Upper lobe of right lung (tissue), 1 donor: Measurements from ENCODE around the gene NLRP3. TPM values are rescaled to one million over a fixed set of nuclear protein-coding genes. Genes with fewer than 3 reads are reported as not detected.

Source experiments
- ATAC-seq: fragments of 200-7000 bp; cut with Tn5 transposase; one replicate; pipeline ENCODE4 v1.9.1; 2020; ENCODE audit warnings: mild to moderate bottlenecking, moderate library complexity
- DNase-seq: peaks from one replicate; pipeline ENCODE4 v3.0.0-alpha.2; 2020
- H3K27ac ChIP-seq: fragments of 200-600 bp; one replicate; pipeline ENCODE4 v1.8.0; 2022
- H3K27me3 ChIP-seq: fragments of 200-600 bp; one replicate; pipeline ENCODE4 v1.8.0; 2022; ENCODE audit warnings: mild to moderate bottlenecking
- H3K36me3 ChIP-seq: fragments of 200-600 bp; one replicate; pipeline ENCODE4 v1.8.0; 2022
- H3K4me1 ChIP-seq: fragments of 200-600 bp; one replicate; pipeline ENCODE4 v1.8.0; 2022
- H3K4me3 ChIP-seq: fragments of 200-600 bp; one replicate; pipeline ENCODE4 v1.8.0; 2022; ENCODE audit warnings: mild to moderate bottlenecking
- H3K9me3 ChIP-seq: fragments of 200-600 bp; one replicate; pipeline ENCODE4 v1.8.0; 2022
- CTCF ChIP-seq: fragments of 200-600 bp; IDR thresholded peaks from one replicate; pipeline ENCODE4 v1.8.0; 2022; ENCODE audit warnings: antibody characterized with exemption
- intact Hi-C: fragments of 100-400 bp; cut with DNase I; formaldehyde crosslinking; loops from one replicate; pipeline ENCODE4 v1.11.0; 2022
- total RNA-seq: library from RNA; stranded (reverse); fragmentation: NEBNext Ultra II Directional; extraction: Animal tissue kit (Norgen Biotek cat#: 25700); gene quantifications from one replicate; pipeline ENCODE4 v1.2.1, GENCODE V29; 2021
- donor health status: DM: no; HTN: yes; CAD: no; lungs with severe emphysema.

NLRP3 gene
- total RNA-seq, 1 donor from 2014 or later = 4.9 TPM

GRCh38 chr1:247444571-247444970 is 28.6 kb downstream of the NLRP3 start:
- H3K9me3 ChIP-seq = no peaks in the 10 kb centered on the region
- H3K4me3 ChIP-seq = no peak overlapping the region
- H3K4me1 ChIP-seq = peaks cover 3% of the 10 kb centered on the region
- no peak for DNase-seq
- no peak for TF ChIP-seq CTCF
- no peaks in the 10 kb centered on the region for H3K27me3 ChIP-seq
- H3K36me3 ChIP-seq = no peaks in the 10 kb centered on the region
- no peak overlapping the region for H3K27ac ChIP-seq
- no peak for ATAC-seq
- intact Hi-C loops = no loop called here

GRCh38 chr1:247445526-247446356 is 29.8 kb downstream of the NLRP3 start:
- Histone ChIP-seq H3K4me1 (no peaks in the 10 kb centered on the region), H3K36me3 (no peaks in the 10 kb centered on the region), H3K27me3 (no peaks in the 10 kb centered on the region), H3K9me3 (no peaks in the 10 kb centered on the region), H3K4me3 (no peak overlapping the region), H3K27ac (no peak overlapping the region)
- DNase-seq = no peak
- peak; percentile 80 for ATAC-seq
- TF ChIP-seq CTCF = no peak
- intact Hi-C loops = no loop called here

DNA sequence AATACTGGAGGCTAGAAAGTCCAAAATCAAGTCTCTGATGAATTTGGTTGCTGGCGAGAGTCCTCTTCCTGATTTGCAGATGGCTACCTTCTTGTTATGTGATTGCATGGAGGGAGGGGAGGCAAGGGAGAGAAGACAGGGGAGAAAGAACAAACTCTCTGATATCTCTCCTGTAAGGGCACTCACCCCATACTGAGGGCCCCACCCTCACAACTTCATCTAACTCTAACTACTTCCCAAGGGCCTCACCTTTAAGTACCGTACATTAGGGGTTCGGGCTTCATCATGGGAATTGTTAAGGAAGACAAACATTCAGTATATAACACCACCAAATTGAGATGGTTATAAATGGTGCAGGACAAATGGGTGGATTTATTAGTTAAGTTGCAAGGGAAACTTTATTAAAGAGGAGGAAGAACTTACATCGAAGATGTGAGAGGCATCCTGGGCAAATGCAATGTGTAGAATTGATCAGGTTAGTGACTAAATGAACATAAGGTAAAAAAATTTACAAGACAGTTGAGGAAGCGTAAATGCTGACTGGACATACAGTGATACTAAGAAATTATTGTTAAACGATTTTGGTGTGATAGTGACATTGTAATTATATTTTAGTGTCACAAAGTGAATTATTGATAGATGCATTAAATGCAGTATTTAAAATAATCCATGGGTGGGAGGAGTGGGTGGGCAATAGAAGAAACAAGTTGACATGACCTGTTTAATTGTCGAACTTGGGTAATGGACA is 31.4 kb downstream of the NLRP3 start:
- Histone ChIP-seq H3K27ac (no peak overlapping the region), H3K4me3 (peak overlapping the region; percentile 50), H3K9me3 (no peaks in the 10 kb centered on the region), H3K4me1 (no peaks in the 10 kb centered on the region), H3K27me3 (no peaks in the 10 kb centered on the region), H3K36me3 (no peaks in the 10 kb centered on the region)
- ATAC-seq = no peak
- no peak for TF ChIP-seq CTCF
- intact Hi-C loops = no loop called here
- no peak for DNase-seq

- intact Hi-C loops = no loop called here
- Histone ChIP-seq H3K27me3 (no peaks in the 10 kb centered on the region), H3K36me3 (no peaks in the 10 kb centered on the region), H3K27ac (peak overlapping the region; percentile 55), H3K4me1 (no peaks in the 10 kb centered on the region), H3K9me3 (no peaks in the 10 kb centered on the region), H3K4me3 (peak overlapping the region; percentile 50)
- TF ChIP-seq CTCF = no peak
- DNase-seq (peak; percentile 86), ATAC-seq (peak; percentile 82)
Measured at GRCh38 chr1:247448107-247448791, 32.3 kb downstream of the NLRP3 start.

GRCh38 chr1:247451388-247452010 is 35.5 kb downstream of the NLRP3 start:
- intact Hi-C loops = no loop called here
- Histone ChIP-seq H3K27me3 (no peaks in the 10 kb centered on the region), H3K27ac (no peak overlapping the region), H3K36me3 (no peaks in the 10 kb centered on the region), H3K4me3 (no peak overlapping the region), H3K4me1 (no peaks in the 10 kb centered on the region), H3K9me3 (no peaks in the 10 kb centered on the region)
- ATAC-seq = no peak
- no peak for TF ChIP-seq CTCF
- no peak for DNase-seq
